PFSK-1 (cell line): ENCODE measurements around the gene STIP1.

ENCODE experiments used
- POLR2AphosphoS5 ChIP-seq: IDR thresholded peaks from 2 replicates; pipeline ENCODE4 v1.6.1; 2012; ENCODE audit warnings: low read depth, mild to moderate bottlenecking, control low read depth, low read length, moderate library complexity
- SIN3A ChIP-seq: IDR thresholded peaks from 2 replicates; pipeline ENCODE4 v1.6.1; 2012; ENCODE audit warnings: mild to moderate bottlenecking, low read length, moderate library complexity, borderline replicate concordance; ENCODE audit not compliant: insufficient read depth
- TAF1 ChIP-seq: IDR thresholded peaks from 2 replicates; pipeline ENCODE4 v1.6.1; 2012; ENCODE audit warnings: low read length, control low read depth, borderline replicate concordance; ENCODE audit not compliant: insufficient read depth

DNA sequence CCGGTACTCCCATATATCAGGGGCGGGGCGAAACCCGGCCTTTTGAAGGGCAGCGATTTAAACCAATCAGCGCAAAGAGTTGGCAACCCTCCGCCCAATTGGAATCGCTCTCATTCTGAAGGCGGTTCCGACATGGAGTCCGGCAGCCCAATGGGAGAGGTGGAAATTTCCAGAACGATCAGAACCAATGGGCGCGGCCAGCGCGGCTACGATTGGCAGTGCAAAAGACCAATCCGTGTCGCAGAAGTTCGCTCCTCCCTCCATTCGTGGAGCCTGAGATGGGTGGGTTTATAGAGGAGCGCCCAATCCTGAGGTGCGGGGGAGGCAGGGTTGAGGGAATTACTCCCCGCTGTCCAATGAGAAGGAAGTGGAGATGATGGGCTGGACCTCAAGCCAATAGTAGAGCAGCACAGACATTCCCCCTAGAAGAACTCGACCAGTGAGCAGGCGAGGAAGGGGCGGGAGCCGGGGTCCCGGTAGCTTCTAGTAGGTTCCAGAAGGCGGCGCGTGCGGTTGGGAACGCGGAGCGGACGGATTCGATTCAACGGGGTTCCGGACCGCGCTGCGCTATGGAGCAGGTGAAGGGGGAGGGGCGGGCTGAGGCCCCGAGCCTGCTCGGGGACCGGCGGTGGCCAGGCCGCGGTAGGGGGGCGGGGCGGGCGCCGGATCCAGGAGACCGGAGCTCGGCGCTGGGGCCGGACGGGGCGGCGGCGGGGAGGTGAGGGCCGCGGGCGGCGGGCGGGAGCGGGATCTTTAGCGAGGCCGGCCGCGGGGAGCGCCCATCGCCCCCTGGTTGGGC, at the start of gene STIP1:
- TF ChIP-seq SIN3A, result peak; percentile 48; the same call in 1 of the 2 replicates
- no peak; the same call in 1 of the 2 replicates for TF ChIP-seq POLR2AphosphoS5
- TF ChIP-seq TAF1, result peak; percentile 92
